ENCODE measurements around the gene SMARCC2. TPM values are rescaled to one million over a fixed set of nuclear protein-coding genes. Genes with fewer than 3 reads are reported as not detected.

The SMARCC2 gene
- total and polyA plus RNA-seq, 9 of the 15 experiments (the other 6 are each of a cell fraction or from before 2014, with no cell fraction given), result 11.9 to 86.0 (median 36.6) TPM

GRCh38 chr12:56117778-56118687 lies 71.2 kb downstream of the SMARCC2 start, which contains the start of gene ZC3H10 (continued):
- TF ChIP-seq AFF4 (CRISPR knock-in tag; IDR thresholded peaks at IDR 0.05) (peak; percentile 99), ZFP30 (CRISPR knock-in tag; IDR thresholded peaks at IDR 0.05; ENCODE audit: borderline replicate concordance) (no peak), WHSC1 (IDR thresholded peaks at IDR 0.05; ENCODE audit: low read length) (no peak), SMARCC2 (IDR thresholded peaks at IDR 0.05; ENCODE audit: low read depth) (no peak), ZBTB7A (IDR thresholded peaks at IDR 0.05; ENCODE audit: borderline replicate concordance, control insufficient read depth, low read depth, low read length) (no peak), MCM3 (IDR thresholded peaks at IDR 0.05) (no peak), ESRRB (CRISPR knock-in tag; IDR thresholded peaks at IDR 0.05; ENCODE audit: borderline replicate concordance) (no peak), FOXP1 (CRISPR knock-in tag; IDR thresholded peaks at IDR 0.05) (peak; percentile 23), FUS (optimal IDR thresholded peaks at IDR 0.05; ENCODE audit: low read depth, low read length) (peak; percentile 86), XRCC3 (IDR thresholded peaks at IDR 0.05) (no peak), ZC3H4 (CRISPR knock-in tag; IDR thresholded peaks at IDR 0.05; ENCODE audit: borderline replicate concordance) (peak; percentile 64; the same call in 1 of the 2 replicates), DACH1 (IDR thresholded peaks at IDR 0.05; ENCODE audit: partially characterized antibody) (no peak), ZNF592 (IDR thresholded peaks at IDR 0.05) (no peak), SRSF9 (IDR thresholded peaks at IDR 0.05; ENCODE audit: borderline replicate concordance, low read depth, low read length) (no peak)
- TF ChIP-seq, protein P1, sequence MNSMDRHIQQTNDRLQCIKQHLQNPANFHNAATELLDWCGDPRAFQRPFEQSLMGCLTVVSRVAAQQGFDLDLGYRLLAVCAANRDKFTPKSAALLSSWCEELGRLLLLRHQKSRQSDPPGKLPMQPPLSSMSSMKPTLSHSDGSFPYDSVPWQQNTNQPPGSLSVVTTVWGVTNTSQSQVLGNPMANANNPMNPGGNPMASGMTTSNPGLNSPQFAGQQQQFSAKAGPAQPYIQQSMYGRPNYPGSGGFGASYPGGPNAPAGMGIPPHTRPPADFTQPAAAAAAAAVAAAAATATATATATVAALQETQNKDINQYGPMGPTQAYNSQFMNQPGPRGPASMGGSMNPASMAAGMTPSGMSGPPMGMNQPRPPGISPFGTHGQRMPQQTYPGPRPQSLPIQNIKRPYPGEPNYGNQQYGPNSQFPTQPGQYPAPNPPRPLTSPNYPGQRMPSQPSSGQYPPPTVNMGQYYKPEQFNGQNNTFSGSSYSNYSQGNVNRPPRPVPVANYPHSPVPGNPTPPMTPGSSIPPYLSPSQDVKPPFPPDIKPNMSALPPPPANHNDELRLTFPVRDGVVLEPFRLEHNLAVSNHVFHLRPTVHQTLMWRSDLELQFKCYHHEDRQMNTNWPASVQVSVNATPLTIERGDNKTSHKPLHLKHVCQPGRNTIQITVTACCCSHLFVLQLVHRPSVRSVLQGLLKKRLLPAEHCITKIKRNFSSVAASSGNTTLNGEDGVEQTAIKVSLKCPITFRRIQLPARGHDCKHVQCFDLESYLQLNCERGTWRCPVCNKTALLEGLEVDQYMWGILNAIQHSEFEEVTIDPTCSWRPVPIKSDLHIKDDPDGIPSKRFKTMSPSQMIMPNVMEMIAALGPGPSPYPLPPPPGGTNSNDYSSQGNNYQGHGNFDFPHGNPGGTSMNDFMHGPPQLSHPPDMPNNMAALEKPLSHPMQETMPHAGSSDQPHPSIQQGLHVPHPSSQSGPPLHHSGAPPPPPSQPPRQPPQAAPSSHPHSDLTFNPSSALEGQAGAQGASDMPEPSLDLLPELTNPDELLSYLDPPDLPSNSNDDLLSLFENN (IDR thresholded peaks at IDR 0.05; ENCODE audit: low read depth in 2 of 2, low read length in 2 of 2), result peak in 1 of 2 experiments; percentile 33; a peak in 1 of 4 replicates

Measured in K562 (cell line).